Stomach (tissue), 4 donors: Measurements from ENCODE around the gene CER1.

ENCODE experiments used
- CTCF ChIP-seq, 7 experiments: fragments of 450-650 bp in 4 of 7; fragments of 200-600 bp in 3 of 7; sonication (generic) in 3 of 7; IDR thresholded peaks; one replicate each; pipeline ENCODE4 v1.5.1; 2016 to 2019; ENCODE audit warnings: antibody characterized with exemption in 7 of 7, control low read depth in 2 of 7, mild to moderate bottlenecking in 1 of 7
- EP300 ChIP-seq: sonication (generic); formaldehyde crosslinking; IDR thresholded peaks from one replicate; pipeline ENCODE4 v1.6.1; 2017; ENCODE audit warnings: antibody characterized with exemption
- POLR2A ChIP-seq, 4 donors: fragments of 450-650 bp; IDR thresholded peaks; one replicate each; pipeline ENCODE4 v1.6.1; 2016; ENCODE audit warnings: antibody characterized with exemption in 4 of 4, control low read depth in 2 of 4, mild to moderate bottlenecking in 1 of 4, moderate library complexity in 1 of 4
- POLR2AphosphoS5 ChIP-seq, 3 donors: sonication (generic); formaldehyde crosslinking; IDR thresholded peaks; one replicate each; pipeline ENCODE4 v1.6.1; 2016; ENCODE audit warnings: antibody characterized with exemption in 3 of 3

GRCh38 chr9:14741369-14741768 lies 18.8 kb upstream of the CER1 start:
- no peak for TF ChIP-seq CTCF (IDR thresholded peaks at IDR 0.05)
- no peak for TF ChIP-seq POLR2AphosphoS5 (IDR thresholded peaks at IDR 0.05)
- no peak for TF ChIP-seq POLR2A (IDR thresholded peaks at IDR 0.05)
- no peak for TF ChIP-seq EP300
